GM19043 (cell line): ENCODE measurements around the gene PHC2.

ENCODE experiments used
- ATAC-seq: cut with Tn5 transposase; IDR thresholded peaks from one replicate; pipeline ENCODE4 v1.9.1; 2021; ENCODE audit warnings: low read depth; ENCODE audit not compliant: unreplicated experiment

Gene PHC2

GRCh38 chr1:33372162-33372561, 58.7 kb downstream of the PHC2 start:
- ATAC-seq = no peak

GRCh38 chr1:33371334-33371733, 59.6 kb downstream of the PHC2 start:
- no peak for ATAC-seq

GRCh38 chr1:33370827-33371226, 60.1 kb downstream of the PHC2 start:
- ATAC-seq = no peak

GRCh38 chr1:33370301-33370700, 60.6 kb downstream of the PHC2 start:
- ATAC-seq = no peak

- ATAC-seq = no peak
Measured at GRCh38 chr1:33369764-33370163, 61.1 kb downstream of the PHC2 start.

GRCh38 chr1:33369081-33369480, 61.8 kb downstream of the PHC2 start:
- ATAC-seq = no peak

- ATAC-seq = no peak
Measured at GRCh38 chr1:33368431-33368830, 62.5 kb downstream of the PHC2 start.

GRCh38 chr1:33367485-33368405, 63.1 kb downstream of the PHC2 start:
- ATAC-seq = no peak

GRCh38 chr1:33366762-33367484, 64.0 kb downstream of the PHC2 start:
- no peak for ATAC-seq

GRCh38 chr1:33365560-33365997, 65.3 kb downstream of the PHC2 start:
- no peak for ATAC-seq

GRCh38 chr1:33364565-33364918, 66.4 kb downstream of the PHC2 start:
- no peak for ATAC-seq

GRCh38 chr1:33363470-33363861, 67.4 kb downstream of the PHC2 start:
- ATAC-seq = no peak

GRCh38 chr1:33363021-33363420, 67.9 kb downstream of the PHC2 start:
- no peak for ATAC-seq

- no peak for ATAC-seq
Measured at GRCh38 chr1:33361532-33362235, 69.2 kb downstream of the PHC2 start.

- no peak for ATAC-seq
Measured at GRCh38 chr1:33360367-33360766, 70.5 kb downstream of the PHC2 start.

GRCh38 chr1:33359931-33360330, 71.0 kb downstream of the PHC2 start:
- ATAC-seq = no peak

GRCh38 chr1:33358795-33359503, 71.9 kb downstream of the PHC2 start:
- no peak for ATAC-seq

- ATAC-seq = no peak
Measured at GRCh38 chr1:33358114-33358794, 72.6 kb downstream of the PHC2 start.

GRCh38 chr1:33357099-33357498, 73.8 kb downstream of the PHC2 start:
- no peak for ATAC-seq

- no peak for ATAC-seq
Measured at GRCh38 chr1:33354707-33355316, 76.1 kb downstream of the PHC2 start.
